Hepatocyte (in vitro differentiated cells): ENCODE data around the gene NELFA. TPM values are rescaled to one million over a fixed set of nuclear protein-coding genes. Genes with fewer than 3 reads are reported as not detected.
"Not testable (repeated sequence)": the region's sequence is repeated elsewhere in the genome, so short reads cannot be mapped to it uniquely, and the experiment has no call there.

ENCODE experiments used
- DNase-seq: peaks from one replicate; pipeline ENCODE4 v3.0.0-alpha.2; 2016; ENCODE audit warnings: low spot score
- H2AFZ ChIP-seq: fragments of 200-600 bp; sonication (generic); 2 replicates; pipeline ENCODE4 v1.6.0; 2016; ENCODE audit warnings: antibody characterized with exemption, mild to moderate bottlenecking
- H3K27ac ChIP-seq: fragments of 200-600 bp; sonication (generic); 2 replicates; pipeline ENCODE4 v1.5.1; 2016; ENCODE audit warnings: mild to moderate bottlenecking
- H3K27me3 ChIP-seq: fragments of 200-600 bp; sonication (generic); 2 replicates; pipeline ENCODE4 v1.6.1; 2016
- H3K36me3 ChIP-seq: fragments of 200-600 bp; sonication (generic); replicated peaks from 2 replicates; pipeline ENCODE4 v1.5.1; 2016; ENCODE audit warnings: low read depth; ENCODE audit not compliant: insufficient read depth
- H3K4me1 ChIP-seq: fragments of 200-600 bp; sonication (generic); 2 replicates; pipeline ENCODE4 v1.5.1; 2016; ENCODE audit warnings: mild to moderate bottlenecking, moderate library complexity; ENCODE audit not compliant: insufficient read depth
- H3K4me2 ChIP-seq: fragments of 200-600 bp; sonication (generic); 2 replicates; pipeline ENCODE4 v1.6.0; 2016
- H3K4me3 ChIP-seq: fragments of 200-600 bp; sonication (generic); 2 replicates; pipeline ENCODE4 v1.5.1; 2016; ENCODE audit warnings: mild to moderate bottlenecking
- H3K79me2 ChIP-seq: fragments of 200-600 bp; sonication (generic); 2 replicates; pipeline ENCODE4 v1.6.0; 2017; ENCODE audit warnings: mild to moderate bottlenecking
- H3K9me2 ChIP-seq: fragments of 200-600 bp; sonication (generic); replicated peaks from 2 replicates; pipeline ENCODE4 v1.6.0; 2017; ENCODE audit warnings: mild to moderate bottlenecking; ENCODE audit not compliant: insufficient read depth
- H3K9me3 ChIP-seq: fragments of 200-600 bp; sonication (generic); 2 replicates; pipeline ENCODE4 v1.5.1; 2016; ENCODE audit warnings: low read depth, mild to moderate bottlenecking
- H4K20me1 ChIP-seq: fragments of 200-600 bp; sonication (generic); 2 replicates; pipeline ENCODE4 v1.6.0; 2016; ENCODE audit warnings: mild to moderate bottlenecking; ENCODE audit not compliant: insufficient read depth, poor library complexity, severe bottlenecking
- EZH2 ChIP-seq: fragments of 200-600 bp; sonication (generic); IDR thresholded peaks from 2 replicates; pipeline ENCODE4 v1.6.1; 2016; ENCODE audit warnings: antibody characterized with exemption, mild to moderate bottlenecking, borderline replicate concordance
- EZH2phosphoT487 ChIP-seq: fragments of 200-600 bp; sonication (generic); IDR thresholded peaks from one replicate; pipeline ENCODE4 v1.6.1; 2018; ENCODE audit warnings: antibody characterized with exemption, mild to moderate bottlenecking, low read depth, moderate library complexity; ENCODE audit not compliant: unreplicated experiment, severe bottlenecking
- whole genome bisulfite sequencing: methylation state at CpG from one replicate; pipeline ENCODE4 v1.1.6; 2016; ENCODE audit warnings: low lambda C conversion rate; ENCODE audit errors: missing lambda C conversion rate; 5-methylcytosine and 5-hydroxymethylcytosine counted together
- polyA plus RNA-seq: library from polyadenylated mRNA; unstranded; fragments of >200 nt; fragmentation: Nextera tagmentation; extraction: Ambion mirVana; gene quantifications from 2 replicates; pipeline ENCODE4 v1.2.1, GENCODE V29; 2016
- total RNA-seq: library from RNA; depleted of rRNA; stranded (reverse); fragments of >200 nt; gene quantifications from 2 replicates; pipeline ENCODE4 v1.2.3, GENCODE V29; 2014
- TF ChIP-seq, protein P1 (sequence below): fragments of 200-600 bp; sonication (generic); IDR thresholded peaks from 2 replicates; pipeline ENCODE4 v1.5.1; 2016; ENCODE audit warnings: antibody characterized with exemption, mild to moderate bottlenecking; ENCODE audit not compliant: poor library complexity

NELFA gene
- total and polyA plus RNA-seq, 2 experiments from 2014 or later, result 21.4 to 46.2 TPM

DNA sequence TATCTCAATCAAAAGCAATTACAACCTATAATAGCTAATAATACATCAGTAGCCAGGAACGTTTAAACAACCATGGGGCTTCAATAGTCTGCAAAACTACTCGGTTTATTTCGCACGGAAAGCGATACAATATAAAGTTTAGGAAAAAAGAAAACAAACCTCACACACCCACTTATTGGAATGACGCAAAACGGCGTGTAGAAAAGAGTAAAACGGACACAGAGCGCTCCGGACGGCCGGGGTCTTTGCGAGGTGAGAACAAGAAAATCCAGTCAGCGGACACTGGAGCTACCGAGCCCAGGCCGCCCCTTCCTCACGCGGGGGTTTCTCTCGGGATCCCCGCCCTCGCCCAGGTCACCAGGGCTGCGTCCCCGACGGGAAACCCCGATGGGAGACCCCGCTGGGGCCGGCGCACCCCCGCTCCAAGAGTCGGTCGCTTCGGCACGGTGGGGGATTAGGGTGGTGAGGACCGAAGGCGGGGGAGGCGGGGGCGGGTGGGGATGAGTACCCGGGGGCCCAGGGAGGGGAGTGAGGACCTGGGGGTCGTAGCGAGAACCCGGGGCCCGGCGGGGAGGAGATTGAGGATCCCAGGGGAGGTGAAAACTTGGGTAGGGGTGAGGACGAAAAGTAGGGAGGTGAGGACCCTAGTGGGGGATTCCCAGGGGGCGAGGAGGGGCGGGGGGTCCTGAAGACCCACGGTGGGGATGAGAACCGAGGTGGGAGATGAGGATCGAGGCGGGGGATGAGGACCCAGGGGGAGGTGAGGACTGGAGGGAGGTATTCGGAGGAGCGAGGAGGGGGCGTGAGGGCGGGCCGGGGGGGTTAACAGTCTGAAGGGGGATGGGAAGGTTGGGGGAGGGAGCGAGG lies 737 bp downstream of the NELFA start:
- peaks cover 21% of the 10 kb centered on the region for H3K4me1 ChIP-seq
- WGBS, result 4% methylated on average over 29 of the region's 57 CpGs
- peak overlapping the region; percentile 74 for H2AFZ ChIP-seq
- H3K9me2 ChIP-seq, result no peaks in the 10 kb centered on the region
- peak overlapping the region; percentile 60 for H3K4me3 ChIP-seq
- peak overlapping the region; percentile 78 for H3K4me2 ChIP-seq
- H4K20me1 ChIP-seq, result peaks cover 26% of the 10 kb centered on the region
- TF ChIP-seq, protein P1, sequence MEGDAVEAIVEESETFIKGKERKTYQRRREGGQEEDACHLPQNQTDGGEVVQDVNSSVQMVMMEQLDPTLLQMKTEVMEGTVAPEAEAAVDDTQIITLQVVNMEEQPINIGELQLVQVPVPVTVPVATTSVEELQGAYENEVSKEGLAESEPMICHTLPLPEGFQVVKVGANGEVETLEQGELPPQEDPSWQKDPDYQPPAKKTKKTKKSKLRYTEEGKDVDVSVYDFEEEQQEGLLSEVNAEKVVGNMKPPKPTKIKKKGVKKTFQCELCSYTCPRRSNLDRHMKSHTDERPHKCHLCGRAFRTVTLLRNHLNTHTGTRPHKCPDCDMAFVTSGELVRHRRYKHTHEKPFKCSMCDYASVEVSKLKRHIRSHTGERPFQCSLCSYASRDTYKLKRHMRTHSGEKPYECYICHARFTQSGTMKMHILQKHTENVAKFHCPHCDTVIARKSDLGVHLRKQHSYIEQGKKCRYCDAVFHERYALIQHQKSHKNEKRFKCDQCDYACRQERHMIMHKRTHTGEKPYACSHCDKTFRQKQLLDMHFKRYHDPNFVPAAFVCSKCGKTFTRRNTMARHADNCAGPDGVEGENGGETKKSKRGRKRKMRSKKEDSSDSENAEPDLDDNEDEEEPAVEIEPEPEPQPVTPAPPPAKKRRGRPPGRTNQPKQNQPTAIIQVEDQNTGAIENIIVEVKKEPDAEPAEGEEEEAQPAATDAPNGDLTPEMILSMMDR, result no peak
- TF ChIP-seq EZH2, result no peak
- no peak for TF ChIP-seq EZH2phosphoT487
- no peaks in the 10 kb centered on the region for H3K27me3 ChIP-seq
- H3K9me3 ChIP-seq, result no peaks in the 10 kb centered on the region
- no peaks in the 10 kb centered on the region for H3K36me3 ChIP-seq
- DNase-seq, result peak; percentile 36
- H3K27ac ChIP-seq, result peak overlapping the region; percentile 97
- H3K79me2 ChIP-seq, result peaks cover 57% of the 10 kb centered on the region

DNA sequence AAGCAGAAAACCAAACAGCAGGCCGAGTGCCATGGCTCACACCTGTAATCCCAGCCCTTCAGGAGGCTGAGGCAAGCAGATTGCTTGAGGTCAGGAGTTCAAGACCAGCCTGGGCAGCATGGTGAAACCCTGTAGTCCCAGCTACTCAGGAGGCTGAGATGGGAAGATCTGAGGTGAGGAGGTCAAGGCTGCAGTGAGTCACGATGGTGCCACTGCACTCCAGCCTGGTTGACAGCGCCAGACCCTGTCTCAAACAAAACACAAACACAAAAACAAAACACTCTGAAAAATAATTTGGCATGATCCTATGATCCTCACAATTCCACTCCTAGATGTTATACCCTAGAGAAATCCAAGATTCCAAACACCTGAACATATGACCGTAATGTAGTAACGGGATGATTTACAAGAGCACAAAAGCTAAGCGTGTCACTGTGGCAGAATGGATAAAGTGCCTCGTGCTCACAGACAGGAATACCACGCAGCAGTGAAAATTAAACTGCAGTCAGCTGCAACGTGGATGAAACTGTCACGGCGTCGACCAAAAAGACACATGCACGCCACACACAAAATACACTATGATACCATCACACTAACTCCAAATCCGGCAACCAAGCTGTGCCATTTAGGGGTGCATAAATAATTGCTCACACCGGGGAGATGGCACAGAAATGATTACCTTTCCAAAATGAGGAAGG lies 1.7 kb downstream of the NELFA start:
- Histone ChIP-seq H3K4me1 (peaks cover 21% of the 10 kb centered on the region), H3K79me2 (peaks cover 66% of the 10 kb centered on the region), H3K27ac (no peak overlapping the region), H3K4me2 (peak overlapping the region; percentile 78), H3K36me3 (no peaks in the 10 kb centered on the region), H3K9me2 (no peaks in the 10 kb centered on the region), H3K4me3 (peak overlapping the region; percentile 60), H3K9me3 (no peaks in the 10 kb centered on the region), H3K27me3 (no peaks in the 10 kb centered on the region), H2AFZ (no peak overlapping the region), H4K20me1 (peaks cover 30% of the 10 kb centered on the region)
- no peak for TF ChIP-seq EZH2phosphoT487
- TF ChIP-seq EZH2, result no peak
- DNase-seq, result no peak
- 89% methylated on average over 15 of the region's 15 CpGs for WGBS

DNA sequence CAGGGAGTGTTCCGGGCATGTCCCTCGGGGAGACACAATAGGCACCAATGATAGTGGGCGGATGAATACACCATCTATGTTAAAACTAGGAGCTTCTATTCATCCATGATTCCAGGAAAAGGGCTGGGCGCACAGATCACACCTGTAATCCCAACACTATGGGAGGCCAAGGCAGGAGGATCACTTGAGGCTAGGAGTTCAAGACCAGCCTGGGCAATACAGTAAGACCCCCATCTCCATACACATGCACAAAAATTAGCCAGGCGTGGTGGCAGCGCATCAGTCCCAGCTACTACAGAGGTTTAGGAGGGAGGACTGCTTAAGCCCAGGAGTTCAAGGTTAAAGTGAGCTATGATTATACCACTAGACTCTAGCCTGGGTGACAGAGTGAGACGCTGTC lies 2.4 kb downstream of the NELFA start:
- peaks cover 21% of the 10 kb centered on the region for H3K4me1 ChIP-seq
- no peaks in the 10 kb centered on the region for H3K27me3 ChIP-seq
- H3K9me2 ChIP-seq, result no peaks in the 10 kb centered on the region
- H3K27ac ChIP-seq, result no peak overlapping the region
- peaks cover 73% of the 10 kb centered on the region for H3K79me2 ChIP-seq
- H3K9me3 ChIP-seq, result no peaks in the 10 kb centered on the region
- H3K4me2 ChIP-seq, result no peak overlapping the region
- H2AFZ ChIP-seq, result no peak overlapping the region
- DNase-seq, result no peak
- 93% methylated on average over 7 of the region's 7 CpGs for WGBS
- peaks cover 30% of the 10 kb centered on the region for H4K20me1 ChIP-seq
- H3K36me3 ChIP-seq, result no peaks in the 10 kb centered on the region
- TF ChIP-seq EZH2phosphoT487 (no peak), EZH2 (no peak)
- TF ChIP-seq, protein P1, result no peak
- H3K4me3 ChIP-seq, result no peak overlapping the region

DNA sequence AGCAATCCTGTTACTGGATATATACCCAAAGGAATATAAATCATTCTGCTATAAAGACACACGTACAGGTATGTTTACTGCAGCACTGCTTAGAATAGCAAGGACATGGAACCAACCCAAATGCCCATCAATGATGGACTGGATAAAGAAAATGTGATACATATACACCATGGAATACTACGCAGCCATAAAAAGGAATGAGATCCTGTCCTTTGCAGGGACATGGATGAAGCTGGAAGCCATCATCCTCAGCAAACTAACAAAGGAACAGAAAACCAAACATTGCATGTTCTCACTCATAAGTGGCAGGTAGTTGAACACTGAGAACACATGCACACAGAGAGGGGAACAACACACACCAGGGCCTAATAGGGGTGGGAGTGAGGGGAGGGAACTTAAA lies 5.4 kb downstream of the NELFA start:
- peaks cover 16% of the 10 kb centered on the region for H3K4me1 ChIP-seq
- H3K27me3 ChIP-seq, H3K9me2 ChIP-seq, H3K9me3 ChIP-seq, H3K36me3 ChIP-seq, DNase-seq, H3K4me2 ChIP-seq, H2AFZ ChIP-seq, H3K27ac ChIP-seq, H3K4me3 ChIP-seq: not testable (repeated sequence)
- 95% methylated on average over 2 of the region's 2 CpGs for WGBS
- peaks cover 99% of the 10 kb centered on the region for H3K79me2 ChIP-seq
- H4K20me1 ChIP-seq, result peaks cover 42% of the 10 kb centered on the region

DNA sequence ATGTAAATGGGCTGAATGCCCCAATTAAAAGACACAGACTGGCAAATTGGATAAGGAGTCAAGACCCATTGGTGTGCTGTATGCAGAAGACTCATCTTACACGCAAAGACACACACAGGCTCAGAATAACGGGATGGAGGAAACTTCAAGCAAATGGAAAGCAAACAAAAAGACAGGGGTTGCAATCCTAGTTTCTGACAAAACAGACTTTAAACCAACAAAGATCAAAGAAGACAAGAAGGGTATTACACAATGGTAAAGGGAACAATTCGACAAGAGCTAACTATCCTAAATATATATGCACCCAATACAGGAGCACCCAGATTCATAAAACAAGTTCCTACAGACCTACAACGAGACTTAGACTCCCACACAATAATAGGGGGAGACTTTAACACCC lies 9.5 kb downstream of the NELFA start:
- H2AFZ ChIP-seq, H3K4me3 ChIP-seq, DNase-seq, H3K9me3 ChIP-seq, H3K4me2 ChIP-seq, H3K27ac ChIP-seq, H3K9me2 ChIP-seq, H3K27me3 ChIP-seq, H3K36me3 ChIP-seq: not testable (repeated sequence)
- 88% methylated on average over 4 of the region's 4 CpGs for WGBS
- peaks cover 97% of the 10 kb centered on the region for H3K79me2 ChIP-seq
- peaks cover 32% of the 10 kb centered on the region for H4K20me1 ChIP-seq
- peaks cover 10% of the 10 kb centered on the region for H3K4me1 ChIP-seq
